DOHH2 (cell line): ENCODE results near the gene NAPB.

Source experiments
- CTCF ChIP-seq: fragments of 200-600 bp; sonication (generic); IDR thresholded peaks from one replicate; pipeline ENCODE4 v1.5.1; 2014; ENCODE audit warnings: antibody characterized with exemption, mild to moderate bottlenecking, low read depth, low read length; ENCODE audit not compliant: poor library complexity, severe bottlenecking
- EZH2phosphoT487 ChIP-seq: fragments of 200-600 bp; sonication (generic); IDR thresholded peaks from 2 replicates; pipeline ENCODE4 v1.6.1; 2017; ENCODE audit warnings: borderline replicate concordance, mild to moderate bottlenecking, antibody characterized with exemption, low read length, moderate library complexity, mixed read lengths

GRCh38 chr20:23449421-23449820, 28.1 kb upstream of the NAPB start:
- TF ChIP-seq CTCF, result no peak
- no peak for TF ChIP-seq EZH2phosphoT487
